SK-N-MC (cell line): ENCODE measurements around the gene APOC3.

Experiments
- DNase-seq: peaks from one replicate; pipeline ENCODE4 v3.0.0-alpha.2; 2011; ENCODE audit warnings: low read depth, low spot score
- H3K27ac ChIP-seq: fragments of 200-600 bp; sonication (generic); 2 replicates; pipeline ENCODE4 v1.5.1; 2016; ENCODE audit warnings: mixed run types
- H3K36me3 ChIP-seq: fragments of 200-600 bp; sonication (generic); 2 replicates; pipeline ENCODE4 v1.6.1; 2017; ENCODE audit warnings: antibody characterized with exemption, low read length, mixed read lengths; ENCODE audit not compliant: insufficient read depth
- H3K4me3 ChIP-seq: fragments of 200-600 bp; sonication (generic); 2 replicates; pipeline ENCODE4 v1.5.1; 2016
- H3K9ac ChIP-seq: fragments of 200-600 bp; sonication (generic); 2 replicates; pipeline ENCODE4 v1.8.0; 2017; ENCODE audit warnings: mixed run types, mixed read lengths; ENCODE audit not compliant: insufficient read length
- H3K9me3 ChIP-seq: fragments of 200-600 bp; sonication (generic); 2 replicates; pipeline ENCODE4 v1.6.1; 2017; ENCODE audit warnings: low read depth, mild to moderate bottlenecking, antibody characterized with exemption, low read length, moderate library complexity, mixed read lengths
- EZH2 ChIP-seq: fragments of 200-600 bp; sonication (generic); IDR thresholded peaks from one replicate; pipeline ENCODE4 v1.6.1; 2017; ENCODE audit warnings: antibody characterized with exemption
- FOXP2 ChIP-seq: optimal IDR thresholded peaks from 2 replicates; pipeline ENCODE3; 2011; ENCODE audit warnings: mild to moderate bottlenecking, moderate library complexity; ENCODE audit not compliant: insufficient read depth; ENCODE audit errors: extremely low read length, control extremely low read depth
- POLR2AphosphoS5 ChIP-seq: IDR thresholded peaks from 2 replicates; pipeline ENCODE4 v1.6.1; 2012; ENCODE audit warnings: mild to moderate bottlenecking, low read depth, low read length, borderline replicate concordance

Gene APOC3

DNA sequence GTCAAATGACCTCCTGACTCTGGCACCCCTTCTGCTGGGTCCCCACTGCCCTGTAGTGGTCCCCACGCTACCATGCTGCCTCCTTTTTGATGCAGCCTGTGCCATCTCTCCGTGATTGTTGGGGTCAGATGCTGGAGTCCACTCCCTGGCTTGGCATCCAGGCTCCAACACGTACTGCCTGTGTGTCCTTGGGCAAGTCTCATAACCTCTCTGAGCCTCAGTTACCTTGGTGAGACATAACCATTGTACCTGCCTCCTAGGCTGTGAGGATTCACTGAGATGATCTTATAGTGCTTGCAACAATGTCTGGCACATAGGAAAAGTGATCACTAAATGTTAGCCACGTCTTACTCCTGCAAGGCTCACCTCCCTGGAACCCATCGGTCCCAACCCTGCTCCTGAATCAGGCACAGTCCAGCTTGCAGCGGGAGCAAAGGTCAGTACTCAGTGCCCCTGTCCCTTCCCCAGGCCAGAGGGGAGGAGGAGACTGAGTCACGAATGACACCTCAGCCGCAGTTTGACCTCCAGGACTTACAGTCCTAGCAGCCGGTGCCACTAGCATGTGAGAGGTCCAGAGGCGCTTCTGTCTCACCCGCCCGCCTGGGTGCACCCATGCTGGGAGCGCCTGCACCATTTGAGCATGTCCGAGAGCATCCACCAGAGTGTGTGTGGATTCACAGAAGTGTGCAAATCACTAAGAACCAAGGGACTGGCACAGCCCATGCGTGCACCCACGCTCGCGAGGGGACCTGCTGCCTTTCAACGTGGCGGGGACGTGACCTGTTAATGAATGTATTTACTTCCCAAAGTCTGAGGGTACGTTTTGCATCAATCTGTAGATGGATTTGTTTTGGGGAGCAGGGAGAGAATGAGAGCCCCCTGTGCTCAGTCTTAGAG, 3.6 kb upstream of the APOC3 start:
- Histone ChIP-seq H3K9me3 (no peaks in the 10 kb centered on the region), H3K4me3 (no peak overlapping the region), H3K36me3 (no peaks in the 10 kb centered on the region), H3K9ac (no peak overlapping the region), H3K27ac (no peak overlapping the region)
- DNase-seq, result no peak
- TF ChIP-seq EZH2 (no peak), POLR2AphosphoS5 (no peak), FOXP2 (no peak)

GRCh38 chr11:116826751-116827431, 2.8 kb upstream of the APOC3 start:
- Histone ChIP-seq H3K9me3 (no peaks in the 10 kb centered on the region), H3K36me3 (no peaks in the 10 kb centered on the region), H3K27ac (no peak overlapping the region), H3K9ac (no peak overlapping the region), H3K4me3 (no peak overlapping the region)
- TF ChIP-seq POLR2AphosphoS5 (no peak), FOXP2 (no peak), EZH2 (no peak)
- no peak for DNase-seq

DNA sequence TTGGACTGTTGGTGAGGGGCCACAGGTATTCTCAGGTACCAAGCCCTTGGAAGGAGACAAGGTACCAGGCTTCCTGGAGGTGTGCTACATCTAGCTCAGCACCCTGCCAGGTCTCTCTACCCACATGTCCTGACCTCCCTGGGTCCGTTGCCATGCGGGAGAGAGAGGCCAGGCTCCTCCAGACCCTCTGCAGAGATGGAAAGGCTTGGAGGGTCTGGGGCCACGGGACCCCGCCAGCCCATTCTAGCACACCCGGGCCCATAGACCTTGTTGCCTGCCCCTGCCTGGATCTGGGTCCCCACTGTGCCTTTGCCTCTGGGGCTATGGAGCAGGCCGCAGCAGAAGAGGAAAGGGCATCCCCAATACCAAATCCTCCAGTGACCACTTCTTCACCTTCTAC, 2.2 kb upstream of the APOC3 start:
- Histone ChIP-seq H3K36me3 (no peaks in the 10 kb centered on the region), H3K9ac (no peak overlapping the region), H3K27ac (no peak overlapping the region), H3K9me3 (no peaks in the 10 kb centered on the region), H3K4me3 (no peak overlapping the region)
- TF ChIP-seq EZH2 (no peak), POLR2AphosphoS5 (no peak), FOXP2 (no peak)
- DNase-seq, result no peak

DNA sequence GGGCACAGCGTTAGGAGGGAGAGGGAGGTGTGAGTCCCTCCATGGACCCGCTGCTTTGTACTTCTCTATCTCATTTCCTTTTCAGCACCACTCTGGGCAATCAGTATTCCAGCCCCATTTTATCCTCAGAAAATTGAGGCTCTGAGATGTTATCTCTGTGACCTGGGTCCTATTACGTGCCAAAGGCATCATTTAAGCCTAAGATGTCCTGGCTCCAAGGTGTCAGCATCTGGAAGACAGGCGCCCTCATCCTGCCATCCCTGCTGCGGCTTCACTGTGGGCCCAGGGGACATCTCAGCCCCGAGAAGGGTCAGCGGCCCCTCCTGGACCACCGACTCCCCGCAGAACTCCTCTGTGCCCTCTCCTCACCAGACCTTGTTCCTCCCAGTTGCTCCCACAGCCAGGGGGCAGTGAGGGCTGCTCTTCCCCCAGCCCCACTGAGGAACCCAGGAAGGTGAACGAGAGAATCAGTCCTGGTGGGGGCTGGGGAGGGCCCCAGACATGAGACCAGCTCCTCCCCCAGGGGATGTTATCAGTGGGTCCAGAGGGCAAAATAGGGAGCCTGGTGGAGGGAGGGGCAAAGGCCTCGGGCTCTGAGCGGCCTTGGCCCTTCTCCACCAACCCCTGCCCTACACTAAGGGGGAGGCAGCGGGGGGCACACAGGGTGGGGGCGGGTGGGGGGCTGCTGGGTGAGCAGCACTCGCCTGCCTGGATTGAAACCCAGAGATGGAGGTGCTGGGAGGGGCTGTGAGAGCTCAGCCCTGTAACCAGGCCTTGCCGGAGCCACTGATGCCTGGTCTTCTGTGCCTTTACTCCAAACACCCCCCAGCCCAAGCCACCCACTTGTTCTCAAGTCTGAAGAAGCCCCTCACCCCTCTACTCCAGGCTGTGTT, 829 bp upstream of the APOC3 start:
- Histone ChIP-seq H3K36me3 (no peaks in the 10 kb centered on the region), H3K4me3 (no peak overlapping the region), H3K27ac (no peak overlapping the region), H3K9me3 (no peaks in the 10 kb centered on the region), H3K9ac (no peak overlapping the region)
- no peak for DNase-seq
- no peak for TF ChIP-seq POLR2AphosphoS5
- no peak for TF ChIP-seq FOXP2
- TF ChIP-seq EZH2, result no peak

DNA sequence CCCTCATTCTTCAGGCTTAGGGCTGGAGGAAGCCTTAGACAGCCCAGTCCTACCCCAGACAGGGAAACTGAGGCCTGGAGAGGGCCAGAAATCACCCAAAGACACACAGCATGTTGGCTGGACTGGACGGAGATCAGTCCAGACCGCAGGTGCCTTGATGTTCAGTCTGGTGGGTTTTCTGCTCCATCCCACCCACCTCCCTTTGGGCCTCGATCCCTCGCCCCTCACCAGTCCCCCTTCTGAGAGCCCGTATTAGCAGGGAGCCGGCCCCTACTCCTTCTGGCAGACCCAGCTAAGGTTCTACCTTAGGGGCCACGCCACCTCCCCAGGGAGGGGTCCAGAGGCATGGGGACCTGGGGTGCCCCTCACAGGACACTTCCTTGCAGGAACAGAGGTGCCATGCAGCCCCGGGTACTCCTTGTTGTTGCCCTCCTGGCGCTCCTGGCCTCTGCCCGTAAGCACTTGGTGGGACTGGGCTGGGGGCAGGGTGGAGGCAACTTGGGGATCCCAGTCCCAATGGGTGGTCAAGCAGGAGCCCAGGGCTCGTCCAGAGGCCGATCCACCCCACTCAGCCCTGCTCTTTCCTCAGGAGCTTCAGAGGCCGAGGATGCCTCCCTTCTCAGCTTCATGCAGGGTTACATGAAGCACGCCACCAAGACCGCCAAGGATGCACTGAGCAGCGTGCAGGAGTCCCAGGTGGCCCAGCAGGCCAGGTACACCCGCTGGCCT, 641 bp downstream of the APOC3 start:
- H3K4me3 ChIP-seq, result no peak overlapping the region
- H3K36me3 ChIP-seq, result no peaks in the 10 kb centered on the region
- no peaks in the 10 kb centered on the region for H3K9me3 ChIP-seq
- DNase-seq, result no peak
- TF ChIP-seq FOXP2 (no peak), EZH2 (no peak), POLR2AphosphoS5 (no peak)
- H3K9ac ChIP-seq, result no peak overlapping the region
- no peak overlapping the region for H3K27ac ChIP-seq

GRCh38 chr11:116831790-116832349, 2.2 kb downstream of the APOC3 start:
- H3K9me3 ChIP-seq, result no peaks in the 10 kb centered on the region
- H3K27ac ChIP-seq, result no peak overlapping the region
- H3K4me3 ChIP-seq, result no peak overlapping the region
- no peak for DNase-seq
- H3K9ac ChIP-seq, result no peak overlapping the region
- no peaks in the 10 kb centered on the region for H3K36me3 ChIP-seq
- TF ChIP-seq POLR2AphosphoS5 (no peak), FOXP2 (no peak), EZH2 (no peak)
